GM21423 (cell line): ENCODE results near the gene NCOR2.
A peak's percentile ranks its signal among the peaks of the same experiment; 100 is the strongest.

Experiments
- ATAC-seq: cut with Tn5 transposase; IDR thresholded peaks from one replicate; pipeline ENCODE4 v1.9.1; 2021; ENCODE audit warnings: mild to moderate bottlenecking, moderate library complexity; ENCODE audit not compliant: unreplicated experiment

Gene NCOR2

GRCh38 chr12:124544983-124545382, 22.4 kb downstream of the NCOR2 start:
- ATAC-seq: peak; percentile 1

GRCh38 chr12:124544311-124544970, 23.0 kb downstream of the NCOR2 start:
- no peak for ATAC-seq

GRCh38 chr12:124543590-124544310, 23.7 kb downstream of the NCOR2 start:
- ATAC-seq: no peak

GRCh38 chr12:124543052-124543589, 24.3 kb downstream of the NCOR2 start:
- peak; percentile 23 for ATAC-seq

GRCh38 chr12:124542021-124542949, 25.1 kb downstream of the NCOR2 start:
- ATAC-seq: no peak

- ATAC-seq: no peak
Measured at GRCh38 chr12:124541322-124541721, 26.1 kb downstream of the NCOR2 start.

GRCh38 chr12:124539084-124540041, 28.0 kb downstream of the NCOR2 start:
- ATAC-seq: no peak

- ATAC-seq: no peak
Measured at GRCh38 chr12:124538194-124539082, 29.0 kb downstream of the NCOR2 start.

- no peak for ATAC-seq
Measured at GRCh38 chr12:124537525-124538193, 29.8 kb downstream of the NCOR2 start.

- ATAC-seq: no peak
Measured at GRCh38 chr12:124536641-124537040, 30.8 kb downstream of the NCOR2 start.

- ATAC-seq: no peak
Measured at GRCh38 chr12:124534776-124535740, 32.4 kb downstream of the NCOR2 start.

- ATAC-seq: no peak
Measured at GRCh38 chr12:124533456-124533855, 34.0 kb downstream of the NCOR2 start.

GRCh38 chr12:124532967-124533366, 34.4 kb downstream of the NCOR2 start:
- no peak for ATAC-seq

GRCh38 chr12:124532331-124532750, 35.1 kb downstream of the NCOR2 start:
- no peak for ATAC-seq

- no peak for ATAC-seq
Measured at GRCh38 chr12:124531906-124532305, 35.5 kb downstream of the NCOR2 start.

GRCh38 chr12:124531281-124531745, 36.1 kb downstream of the NCOR2 start:
- ATAC-seq: no peak

GRCh38 chr12:124530637-124531263, 36.7 kb downstream of the NCOR2 start:
- ATAC-seq: no peak
